A549 (cell line): ENCODE data around the gene MYLK3.

Experiments used
- EP300 ChIP-seq, 2 experiments: fragments of >200 bp; sonication (Bioruptor Twin); formaldehyde crosslinking; IDR thresholded peaks; 2 replicates in 1 of 2; 3 replicates in 1 of 2; pipeline ENCODE4 v1.6.1; 2016 to 2017
- HDAC2 ChIP-seq: fragments of 200-600 bp; sonication (generic); IDR thresholded peaks from 2 replicates; pipeline ENCODE4 v1.6.1; 2016
- HEYL ChIP-seq: fragments of 250-450 bp; sonication (Bioruptor Pico); IDR thresholded peaks from 2 replicates; pipeline ENCODE4 v1.8.0; 2021; ENCODE audit warnings: mild to moderate bottlenecking, moderate library complexity
- SMC3 ChIP-seq: fragments of >200 bp; sonication (Bioruptor Twin); formaldehyde crosslinking; IDR thresholded peaks from 3 replicates; pipeline ENCODE4 v1.6.1; 2018; ENCODE audit warnings: inconsistent platforms
- TF ChIP-seq, protein P1 (sequence below): fragments of 200-600 bp; sonication (generic); IDR thresholded peaks from 2 replicates; pipeline ENCODE4 v1.6.1; 2016; ENCODE audit warnings: antibody characterized with exemption, mild to moderate bottlenecking, moderate library complexity
- TF ChIP-seq, protein P2 (sequence below): fragments of >200 bp; sonication (Bioruptor Twin); formaldehyde crosslinking; IDR thresholded peaks from 3 replicates; pipeline ENCODE4 v1.5.1; 2016

DNA sequence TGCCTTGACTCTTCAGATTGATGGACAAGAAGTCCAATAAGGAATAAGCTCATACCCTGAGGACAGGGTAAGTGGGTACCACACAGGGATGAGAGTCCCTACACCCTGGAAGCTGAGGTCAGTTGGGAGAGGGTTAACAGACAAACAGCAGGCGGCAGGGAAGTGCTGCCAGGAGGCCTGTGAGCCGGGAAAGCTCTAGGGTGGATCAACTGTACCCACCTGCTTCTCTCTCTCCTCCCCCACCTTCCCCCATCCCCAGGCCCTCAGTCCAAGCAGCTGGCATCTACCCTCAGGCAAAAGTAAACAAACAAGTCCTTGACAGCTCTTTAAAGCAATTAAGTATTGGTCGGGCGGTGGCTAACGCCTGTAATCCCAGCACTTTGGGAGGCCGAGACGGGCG is 20.7 kb upstream of the MYLK3 start:
- no peak for TF ChIP-seq HDAC2
- TF ChIP-seq, protein P1, sequence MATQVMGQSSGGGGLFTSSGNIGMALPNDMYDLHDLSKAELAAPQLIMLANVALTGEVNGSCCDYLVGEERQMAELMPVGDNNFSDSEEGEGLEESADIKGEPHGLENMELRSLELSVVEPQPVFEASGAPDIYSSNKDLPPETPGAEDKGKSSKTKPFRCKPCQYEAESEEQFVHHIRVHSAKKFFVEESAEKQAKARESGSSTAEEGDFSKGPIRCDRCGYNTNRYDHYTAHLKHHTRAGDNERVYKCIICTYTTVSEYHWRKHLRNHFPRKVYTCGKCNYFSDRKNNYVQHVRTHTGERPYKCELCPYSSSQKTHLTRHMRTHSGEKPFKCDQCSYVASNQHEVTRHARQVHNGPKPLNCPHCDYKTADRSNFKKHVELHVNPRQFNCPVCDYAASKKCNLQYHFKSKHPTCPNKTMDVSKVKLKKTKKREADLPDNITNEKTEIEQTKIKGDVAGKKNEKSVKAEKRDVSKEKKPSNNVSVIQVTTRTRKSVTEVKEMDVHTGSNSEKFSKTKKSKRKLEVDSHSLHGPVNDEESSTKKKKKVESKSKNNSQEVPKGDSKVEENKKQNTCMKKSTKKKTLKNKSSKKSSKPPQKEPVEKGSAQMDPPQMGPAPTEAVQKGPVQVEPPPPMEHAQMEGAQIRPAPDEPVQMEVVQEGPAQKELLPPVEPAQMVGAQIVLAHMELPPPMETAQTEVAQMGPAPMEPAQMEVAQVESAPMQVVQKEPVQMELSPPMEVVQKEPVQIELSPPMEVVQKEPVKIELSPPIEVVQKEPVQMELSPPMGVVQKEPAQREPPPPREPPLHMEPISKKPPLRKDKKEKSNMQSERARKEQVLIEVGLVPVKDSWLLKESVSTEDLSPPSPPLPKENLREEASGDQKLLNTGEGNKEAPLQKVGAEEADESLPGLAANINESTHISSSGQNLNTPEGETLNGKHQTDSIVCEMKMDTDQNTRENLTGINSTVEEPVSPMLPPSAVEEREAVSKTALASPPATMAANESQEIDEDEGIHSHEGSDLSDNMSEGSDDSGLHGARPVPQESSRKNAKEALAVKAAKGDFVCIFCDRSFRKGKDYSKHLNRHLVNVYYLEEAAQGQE, result no peak
- TF ChIP-seq, protein P2, sequence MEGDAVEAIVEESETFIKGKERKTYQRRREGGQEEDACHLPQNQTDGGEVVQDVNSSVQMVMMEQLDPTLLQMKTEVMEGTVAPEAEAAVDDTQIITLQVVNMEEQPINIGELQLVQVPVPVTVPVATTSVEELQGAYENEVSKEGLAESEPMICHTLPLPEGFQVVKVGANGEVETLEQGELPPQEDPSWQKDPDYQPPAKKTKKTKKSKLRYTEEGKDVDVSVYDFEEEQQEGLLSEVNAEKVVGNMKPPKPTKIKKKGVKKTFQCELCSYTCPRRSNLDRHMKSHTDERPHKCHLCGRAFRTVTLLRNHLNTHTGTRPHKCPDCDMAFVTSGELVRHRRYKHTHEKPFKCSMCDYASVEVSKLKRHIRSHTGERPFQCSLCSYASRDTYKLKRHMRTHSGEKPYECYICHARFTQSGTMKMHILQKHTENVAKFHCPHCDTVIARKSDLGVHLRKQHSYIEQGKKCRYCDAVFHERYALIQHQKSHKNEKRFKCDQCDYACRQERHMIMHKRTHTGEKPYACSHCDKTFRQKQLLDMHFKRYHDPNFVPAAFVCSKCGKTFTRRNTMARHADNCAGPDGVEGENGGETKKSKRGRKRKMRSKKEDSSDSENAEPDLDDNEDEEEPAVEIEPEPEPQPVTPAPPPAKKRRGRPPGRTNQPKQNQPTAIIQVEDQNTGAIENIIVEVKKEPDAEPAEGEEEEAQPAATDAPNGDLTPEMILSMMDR, result no peak
- TF ChIP-seq EP300 (IDR thresholded peaks at IDR 0.05), result no peak
- TF ChIP-seq SMC3, result no peak
- no peak for TF ChIP-seq HEYL
